Inflammatory macrophage treated with lipopolysaccharide for 4 hours (primary cell): ENCODE results near the gene GPRC5C.
A peak's percentile ranks its signal among the peaks of the same experiment; 100 is the strongest.
"Not testable (repeated sequence)": the region's sequence is repeated elsewhere in the genome, so short reads cannot be mapped to it uniquely, and the experiment has no call there.

Experiments used
- DNase-seq: peaks from one replicate; pipeline ENCODE4 v3.0.0-alpha.2; 2020

Gene GPRC5C

GRCh38 chr17:74477411-74477810 is 45.5 kb downstream of the GPRC5C start:
- no peak for DNase-seq

GRCh38 chr17:74478420-74479100 is 46.7 kb downstream of the GPRC5C start:
- DNase-seq, result peak; percentile 96

- DNase-seq, result no peak
Measured at GRCh38 chr17:74480290-74480689, 48.4 kb downstream of the GPRC5C start.

- no peak for DNase-seq
Measured at GRCh38 chr17:74481621-74482020, 49.7 kb downstream of the GPRC5C start.

GRCh38 chr17:74484066-74484465 is 52.2 kb downstream of the GPRC5C start:
- no peak for DNase-seq

- DNase-seq, result no peak
Measured at GRCh38 chr17:74485022-74485743, 53.3 kb downstream of the GPRC5C start.

DNA sequence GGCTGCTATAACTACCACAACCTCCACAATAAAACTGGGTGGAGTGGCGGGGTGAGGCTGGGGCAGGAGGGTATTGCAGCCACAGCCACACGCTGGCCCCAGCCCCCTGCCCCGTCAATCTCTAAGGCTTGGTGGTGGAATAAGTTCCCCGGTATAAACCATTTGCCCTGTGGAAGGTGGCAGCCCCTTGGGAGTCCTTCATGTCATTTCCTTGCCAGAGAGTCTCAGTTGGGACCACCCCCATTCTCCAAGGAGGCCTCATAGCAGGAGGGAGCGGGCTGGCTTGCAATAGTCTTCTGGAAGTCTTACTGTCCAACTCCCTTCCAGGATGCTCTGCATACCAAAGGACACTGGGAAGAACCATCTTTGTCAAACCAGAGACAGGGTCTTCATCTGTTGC is 54.0 kb downstream of the GPRC5C start:
- DNase-seq, result no peak

DNA sequence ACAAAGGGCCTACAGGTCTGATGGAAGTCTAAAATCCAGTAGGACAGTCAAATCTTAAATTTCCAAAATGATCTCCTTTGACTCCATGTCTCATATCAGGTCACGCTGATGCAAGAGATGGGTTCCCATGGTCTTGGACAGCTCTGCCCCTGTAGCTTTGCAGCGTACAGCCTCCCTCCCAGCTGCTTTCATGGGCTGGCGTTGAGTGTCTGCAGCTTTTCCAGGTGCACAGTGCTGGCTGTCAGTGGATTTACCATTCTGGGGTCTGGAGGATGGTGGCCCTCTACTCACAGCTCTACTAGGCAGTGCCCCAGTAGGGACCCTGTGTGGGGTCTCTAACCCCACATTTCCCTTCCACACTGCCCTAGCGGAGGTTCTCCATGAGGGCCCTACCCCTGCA is 56.4 kb downstream of the GPRC5C start:
- DNase-seq, result not testable (repeated sequence)

GRCh38 chr17:74490716-74491115 is 58.8 kb downstream of the GPRC5C start:
- no peak for DNase-seq

DNA sequence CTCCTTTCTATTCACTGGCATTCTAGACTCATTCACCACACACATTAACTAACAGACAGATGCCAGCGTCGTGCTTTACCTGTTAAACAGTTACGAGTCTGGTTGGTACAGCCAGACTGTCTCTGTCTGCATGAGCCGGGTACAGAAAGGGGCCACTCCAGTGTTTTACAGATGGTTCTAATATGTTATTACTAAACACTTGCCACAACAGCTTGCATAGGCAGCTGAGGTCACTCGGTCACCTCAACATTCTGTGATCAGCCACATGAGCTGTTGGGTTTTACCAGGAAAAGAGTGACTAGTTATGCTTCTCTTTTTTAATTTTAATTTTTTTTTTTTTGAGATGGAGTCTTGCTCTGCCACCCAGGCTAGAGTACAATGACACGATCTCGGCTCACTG is 59.7 kb downstream of the GPRC5C start:
- DNase-seq, result peak; percentile 91

GRCh38 chr17:74493331-74493833 is 61.5 kb downstream of the GPRC5C start:
- peak; percentile 74 for DNase-seq
